Lower lobe of right lung (tissue), 2 donors: ENCODE measurements around the gene HPCA. TPM values are rescaled to one million over a fixed set of nuclear protein-coding genes. Genes with fewer than 3 reads are reported as not detected.

Experiments used
- ATAC-seq, 2 donors: fragments of 200-7000 bp; cut with Tn5 transposase; one replicate each; pipeline ENCODE4 v1.9.1; 2020 to 2022; ENCODE audit warnings: mild to moderate bottlenecking in 2 of 2, moderate library complexity in 2 of 2
- DNase-seq: peaks from one replicate; pipeline ENCODE4 v3.0.0-alpha.2; 2020
- H3K27ac ChIP-seq: fragments of 200-600 bp; one replicate; pipeline ENCODE4 v1.8.0; 2022
- H3K27me3 ChIP-seq: fragments of 200-600 bp; one replicate; pipeline ENCODE4 v1.8.0; 2022; ENCODE audit warnings: low read depth
- H3K36me3 ChIP-seq: fragments of 200-600 bp; one replicate; pipeline ENCODE4 v1.8.0; 2022; ENCODE audit warnings: mild to moderate bottlenecking
- H3K4me1 ChIP-seq: fragments of 200-600 bp; one replicate; pipeline ENCODE4 v1.8.0; 2022
- H3K4me3 ChIP-seq: fragments of 200-600 bp; one replicate; pipeline ENCODE4 v1.8.0; 2022; ENCODE audit warnings: mild to moderate bottlenecking
- H3K9me3 ChIP-seq: fragments of 200-600 bp; one replicate; pipeline ENCODE4 v1.8.0; 2022
- intact Hi-C: fragments of 100-400 bp; cut with DNase I; formaldehyde crosslinking; loops from one replicate; pipeline ENCODE4 v1.11.0; 2022
- total RNA-seq: library from RNA; stranded (reverse); fragmentation: NEBNext Ultra II Directional; extraction: Animal tissue kit (Norgen Biotek cat#: 25700); gene quantifications from one replicate; pipeline ENCODE4 v1.2.1, GENCODE V29; 2021
- TF ChIP-seq, protein P1 (sequence below): fragments of 200-600 bp; IDR thresholded peaks from one replicate; pipeline ENCODE4 v1.8.0; 2022; ENCODE audit warnings: antibody characterized with exemption, mild to moderate bottlenecking
- donor health status: DM: no; HTN: yes; CAD: no; lungs with severe emphysema.

HPCA gene
- total RNA-seq, 1 donor from 2014 or later: not detected

GRCh38 chr1:32888134-32888533, 1.8 kb downstream of the HPCA start:
- H3K27ac ChIP-seq: no peak overlapping the region
- no peak overlapping the region for H3K4me3 ChIP-seq
- ATAC-seq (no peak), DNase-seq (no peak)
- H3K4me1 ChIP-seq: peaks cover 3% of the 10 kb centered on the region
- intact Hi-C loops: no loop called here
- no peaks in the 10 kb centered on the region for H3K9me3 ChIP-seq
- H3K27me3 ChIP-seq: peaks cover 74% of the 10 kb centered on the region
- TF ChIP-seq, protein P1, sequence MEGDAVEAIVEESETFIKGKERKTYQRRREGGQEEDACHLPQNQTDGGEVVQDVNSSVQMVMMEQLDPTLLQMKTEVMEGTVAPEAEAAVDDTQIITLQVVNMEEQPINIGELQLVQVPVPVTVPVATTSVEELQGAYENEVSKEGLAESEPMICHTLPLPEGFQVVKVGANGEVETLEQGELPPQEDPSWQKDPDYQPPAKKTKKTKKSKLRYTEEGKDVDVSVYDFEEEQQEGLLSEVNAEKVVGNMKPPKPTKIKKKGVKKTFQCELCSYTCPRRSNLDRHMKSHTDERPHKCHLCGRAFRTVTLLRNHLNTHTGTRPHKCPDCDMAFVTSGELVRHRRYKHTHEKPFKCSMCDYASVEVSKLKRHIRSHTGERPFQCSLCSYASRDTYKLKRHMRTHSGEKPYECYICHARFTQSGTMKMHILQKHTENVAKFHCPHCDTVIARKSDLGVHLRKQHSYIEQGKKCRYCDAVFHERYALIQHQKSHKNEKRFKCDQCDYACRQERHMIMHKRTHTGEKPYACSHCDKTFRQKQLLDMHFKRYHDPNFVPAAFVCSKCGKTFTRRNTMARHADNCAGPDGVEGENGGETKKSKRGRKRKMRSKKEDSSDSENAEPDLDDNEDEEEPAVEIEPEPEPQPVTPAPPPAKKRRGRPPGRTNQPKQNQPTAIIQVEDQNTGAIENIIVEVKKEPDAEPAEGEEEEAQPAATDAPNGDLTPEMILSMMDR: no peak
- no peaks in the 10 kb centered on the region for H3K36me3 ChIP-seq

DNA sequence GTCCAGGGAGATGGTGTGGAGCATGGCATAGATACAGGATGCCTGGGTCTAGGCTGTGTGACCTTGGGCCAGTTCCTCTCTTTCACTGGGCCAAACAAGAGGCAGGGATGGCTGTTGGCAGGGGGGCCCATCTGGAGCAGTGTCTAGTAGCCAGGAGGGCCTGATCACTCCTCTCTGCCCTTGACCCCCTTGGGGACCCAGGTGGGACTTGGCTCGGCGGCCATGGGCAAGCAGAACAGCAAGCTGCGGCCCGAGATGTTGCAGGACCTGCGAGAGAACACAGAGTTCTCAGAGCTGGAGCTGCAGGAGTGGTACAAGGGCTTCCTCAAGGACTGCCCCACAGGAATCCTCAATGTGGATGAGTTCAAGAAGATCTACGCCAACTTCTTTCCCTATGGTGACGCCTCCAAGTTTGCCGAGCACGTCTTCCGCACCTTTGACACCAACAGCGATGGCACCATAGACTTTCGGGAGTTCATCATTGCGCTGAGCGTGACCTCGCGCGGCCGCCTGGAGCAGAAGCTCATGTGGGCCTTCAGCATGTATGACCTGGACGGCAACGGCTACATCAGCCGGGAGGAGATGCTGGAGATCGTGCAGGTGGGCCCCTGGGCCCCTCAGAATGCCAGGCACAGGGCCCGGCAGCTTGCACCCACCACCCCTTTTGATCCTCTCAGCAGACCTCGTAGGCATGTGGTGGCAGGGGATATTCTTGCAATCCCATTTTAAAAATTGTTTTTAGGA, 2.6 kb downstream of the HPCA start:
- H3K36me3 ChIP-seq: no peaks in the 10 kb centered on the region
- intact Hi-C loops: no loop called here
- peaks cover 77% of the 10 kb centered on the region for H3K27me3 ChIP-seq
- TF ChIP-seq, protein P1: no peak
- H3K4me3 ChIP-seq: no peak overlapping the region
- DNase-seq (no peak), ATAC-seq (no peak)
- H3K27ac ChIP-seq: no peak overlapping the region
- peaks cover 9% of the 10 kb centered on the region for H3K4me1 ChIP-seq
- no peaks in the 10 kb centered on the region for H3K9me3 ChIP-seq

GRCh38 chr1:32889731-32890278, 3.5 kb downstream of the HPCA start:
- DNase-seq (no peak), ATAC-seq (no peak)
- Histone ChIP-seq H3K36me3 (no peaks in the 10 kb centered on the region), H3K4me1 (peaks cover 9% of the 10 kb centered on the region), H3K27me3 (peaks cover 79% of the 10 kb centered on the region), H3K9me3 (no peaks in the 10 kb centered on the region), H3K27ac (no peak overlapping the region), H3K4me3 (no peak overlapping the region)
- intact Hi-C loops: no loop called here
- TF ChIP-seq, protein P1: no peak

DNA sequence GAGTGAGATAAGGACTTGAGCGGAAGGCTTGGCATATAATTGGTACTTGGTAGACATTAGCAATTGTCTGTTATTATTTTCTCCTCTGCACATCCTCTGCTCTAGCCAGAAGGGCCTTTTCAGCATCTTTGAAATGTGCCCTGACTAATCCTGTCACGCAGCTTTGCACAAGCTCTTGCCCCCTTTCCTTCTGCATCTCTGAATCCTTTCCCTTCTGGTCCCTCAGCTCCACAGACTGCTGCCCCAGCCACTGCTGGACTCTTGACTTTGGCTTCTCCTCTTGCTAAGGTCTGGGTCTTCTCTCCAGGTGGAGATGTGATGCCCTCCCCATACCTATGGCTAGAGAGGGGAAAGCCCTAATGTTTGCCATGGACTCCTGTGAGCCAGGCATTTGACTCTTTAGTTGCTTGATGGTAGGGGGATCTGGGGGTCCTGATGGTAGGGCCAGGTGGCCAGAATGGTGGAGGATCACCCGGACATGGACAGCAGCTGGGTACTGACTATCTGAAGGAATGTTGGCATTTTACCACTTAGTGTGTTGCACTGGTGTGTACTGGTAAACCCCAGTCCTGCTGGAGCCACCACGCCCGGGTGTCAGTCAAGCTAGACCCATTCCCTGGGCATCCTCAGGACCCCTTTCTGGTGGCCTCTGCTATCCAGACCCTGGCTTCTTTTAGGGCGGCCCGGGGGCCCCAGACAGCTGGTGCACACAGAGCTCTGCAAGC, 4.4 kb downstream of the HPCA start:
- TF ChIP-seq, protein P1: no peak

DNA sequence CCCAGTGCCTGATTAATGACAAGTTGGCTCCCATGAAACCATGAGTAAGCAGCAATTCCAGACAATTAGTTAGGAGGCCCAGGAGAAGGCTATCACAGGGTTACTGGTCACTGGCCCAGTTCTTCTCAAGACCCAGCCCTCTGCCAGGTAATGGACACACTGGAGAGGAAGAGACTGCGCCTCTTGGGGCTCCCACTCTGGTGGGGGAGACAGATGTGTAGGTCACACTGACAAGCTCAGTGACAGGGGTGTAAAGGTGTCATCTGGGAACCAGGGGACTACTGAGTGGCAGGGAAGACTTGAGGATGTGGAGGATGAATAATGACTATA, 4.9 kb downstream of the HPCA start:
- H3K4me3 ChIP-seq: no peak overlapping the region
- intact Hi-C loops: no loop called here
- ATAC-seq (no peak), DNase-seq (no peak)
- no peaks in the 10 kb centered on the region for H3K9me3 ChIP-seq
- no peaks in the 10 kb centered on the region for H3K36me3 ChIP-seq
- peaks cover 9% of the 10 kb centered on the region for H3K4me1 ChIP-seq
- peaks cover 66% of the 10 kb centered on the region for H3K27me3 ChIP-seq
- TF ChIP-seq, protein P1: no peak
- no peak overlapping the region for H3K27ac ChIP-seq

More for the DNA sequence above, 4.4 kb downstream of the HPCA start:
- Histone ChIP-seq H3K4me3 (no peak overlapping the region), H3K36me3 (no peaks in the 10 kb centered on the region), H3K27me3 (peaks cover 71% of the 10 kb centered on the region), H3K9me3 (no peaks in the 10 kb centered on the region), H3K4me1 (peaks cover 9% of the 10 kb centered on the region), H3K27ac (no peak overlapping the region)
- no peak for ATAC-seq
- DNase-seq: no peak
- intact Hi-C loops: no loop called here
